ENCODE results near the gene CENPP. TPM values are rescaled to one million over a fixed set of nuclear protein-coding genes. Genes with fewer than 3 reads are reported as not detected.
A peak's percentile ranks its signal among the peaks of the same experiment; 100 is the strongest.
"Not testable (repeated sequence)": the region's sequence is repeated elsewhere in the genome, so short reads cannot be mapped to it uniquely, and the experiment has no call there.

CENPP gene
- total RNA-seq, 1 experiment from 2014 or later: 7.2 TPM

GRCh38 chr9:92620845-92621244 lies 295.1 kb downstream of the CENPP start:
- H3K36me3 Mint-ChIP-seq (ENCODE audit: insufficient read depth, unreplicated experiment): no peaks in the 10 kb centered on the region
- no peak overlapping the region for H3K4me3 Mint-ChIP-seq (ENCODE audit: low read depth, unreplicated experiment)
- H3K9me3 Mint-ChIP-seq (ENCODE audit: low read depth, unreplicated experiment): no peaks in the 10 kb centered on the region
- no peak for TF ChIP-seq CTCF (IDR thresholded peaks at IDR 0.05; ENCODE audit: unreplicated experiment)
- CTCF ChIA-PET: no interaction called here
- no peak for DNase-seq
- no peaks in the 10 kb centered on the region for H3K27me3 Mint-ChIP-seq (ENCODE audit: unreplicated experiment)
- intact Hi-C loops (cut with micrococcal nuclease; ENCODE audit: unreplicated experiment): no loop called here
- BruUV-seq (replicated peaks): no TSS peak
- no peak overlapping the region for H3K27ac Mint-ChIP-seq (ENCODE audit: unreplicated experiment)
- no peaks in the 10 kb centered on the region for H3K4me1 Mint-ChIP-seq (ENCODE audit: low read depth, unreplicated experiment)

- H3K27ac Mint-ChIP-seq (ENCODE audit: unreplicated experiment); BruUV-seq (replicated peaks); H3K4me3 Mint-ChIP-seq (ENCODE audit: low read depth, unreplicated experiment); DNase-seq; CTCF ChIA-PET; intact Hi-C loops (cut with micrococcal nuclease; ENCODE audit: unreplicated experiment); H3K4me1 Mint-ChIP-seq (ENCODE audit: low read depth, unreplicated experiment); H3K9me3 Mint-ChIP-seq (ENCODE audit: low read depth, unreplicated experiment); H3K27me3 Mint-ChIP-seq (ENCODE audit: unreplicated experiment): not testable (repeated sequence)
- peaks cover 10% of the 10 kb centered on the region for H3K36me3 Mint-ChIP-seq (ENCODE audit: insufficient read depth, unreplicated experiment)
These were observed 298.2 kb downstream of the CENPP start for GRCh38 chr9:92623936-92624335.

GRCh38 chr9:92626484-92626883 lies 300.7 kb downstream of the CENPP start:
- CTCF ChIA-PET: no interaction called here
- DNase-seq: no peak
- BruUV-seq (replicated peaks): no TSS peak
- TF ChIP-seq CTCF (IDR thresholded peaks at IDR 0.05; ENCODE audit: unreplicated experiment): no peak
- Mint-ChIP-seq H3K4me3 (ENCODE audit: low read depth, unreplicated experiment) (no peak overlapping the region), H3K9me3 (ENCODE audit: low read depth, unreplicated experiment) (no peaks in the 10 kb centered on the region), H3K4me1 (ENCODE audit: low read depth, unreplicated experiment) (no peaks in the 10 kb centered on the region), H3K27me3 (ENCODE audit: unreplicated experiment) (no peaks in the 10 kb centered on the region), H3K27ac (ENCODE audit: unreplicated experiment) (peak overlapping the region; percentile 18), H3K36me3 (ENCODE audit: insufficient read depth, unreplicated experiment) (peaks cover 20% of the 10 kb centered on the region)
- intact Hi-C loops (cut with micrococcal nuclease; ENCODE audit: unreplicated experiment): no loop called here

- no peaks in the 10 kb centered on the region for H3K27me3 Mint-ChIP-seq (ENCODE audit: unreplicated experiment)
- peaks cover 20% of the 10 kb centered on the region for H3K36me3 Mint-ChIP-seq (ENCODE audit: insufficient read depth, unreplicated experiment)
- no peaks in the 10 kb centered on the region for H3K9me3 Mint-ChIP-seq (ENCODE audit: low read depth, unreplicated experiment)
- DNase-seq: no peak
- no peaks in the 10 kb centered on the region for H3K4me1 Mint-ChIP-seq (ENCODE audit: low read depth, unreplicated experiment)
- no peak for TF ChIP-seq CTCF (IDR thresholded peaks at IDR 0.05; ENCODE audit: unreplicated experiment)
- H3K27ac Mint-ChIP-seq (ENCODE audit: unreplicated experiment): no peak overlapping the region
- H3K4me3 Mint-ChIP-seq (ENCODE audit: low read depth, unreplicated experiment): no peak overlapping the region
- BruUV-seq (replicated peaks): no TSS peak
- intact Hi-C loops (cut with micrococcal nuclease; ENCODE audit: unreplicated experiment): no loop called here
- CTCF ChIA-PET: no interaction called here
These were observed 301.9 kb downstream of the CENPP start for GRCh38 chr9:92627651-92628050.

GRCh38 chr9:92631452-92632343 lies 305.9 kb downstream of the CENPP start:
- no peak overlapping the region for H3K4me3 Mint-ChIP-seq (ENCODE audit: low read depth, unreplicated experiment)
- no peak overlapping the region for H3K27ac Mint-ChIP-seq (ENCODE audit: unreplicated experiment)
- no peaks in the 10 kb centered on the region for H3K27me3 Mint-ChIP-seq (ENCODE audit: unreplicated experiment)
- no peak for TF ChIP-seq CTCF (IDR thresholded peaks at IDR 0.05; ENCODE audit: unreplicated experiment)
- DNase-seq: no peak
- CTCF ChIA-PET: no interaction called here
- intact Hi-C loops (cut with micrococcal nuclease; ENCODE audit: unreplicated experiment): loop anchor here (5.0 to 10.0 kb wide), 2 partner anchors 307 to 494 kb away; partner anchors contain the start of genes CENPP and NOL8
- peaks cover 22% of the 10 kb centered on the region for H3K36me3 Mint-ChIP-seq (ENCODE audit: insufficient read depth, unreplicated experiment)
- no peaks in the 10 kb centered on the region for H3K4me1 Mint-ChIP-seq (ENCODE audit: low read depth, unreplicated experiment)
- no TSS peak for BruUV-seq (replicated peaks)
- H3K9me3 Mint-ChIP-seq (ENCODE audit: low read depth, unreplicated experiment): no peaks in the 10 kb centered on the region
